Hepatocyte (in vitro differentiated cells): Measurements from ENCODE around the gene SEH1L.

Experiments
- EZH2 ChIP-seq: fragments of 200-600 bp; sonication (generic); IDR thresholded peaks from 2 replicates; pipeline ENCODE4 v1.6.1; 2016; ENCODE audit warnings: antibody characterized with exemption, mild to moderate bottlenecking, borderline replicate concordance
- TF ChIP-seq, protein P1 (sequence below): fragments of 200-600 bp; sonication (generic); IDR thresholded peaks from 2 replicates; pipeline ENCODE4 v1.5.1; 2016; ENCODE audit warnings: antibody characterized with exemption, mild to moderate bottlenecking; ENCODE audit not compliant: poor library complexity

DNA sequence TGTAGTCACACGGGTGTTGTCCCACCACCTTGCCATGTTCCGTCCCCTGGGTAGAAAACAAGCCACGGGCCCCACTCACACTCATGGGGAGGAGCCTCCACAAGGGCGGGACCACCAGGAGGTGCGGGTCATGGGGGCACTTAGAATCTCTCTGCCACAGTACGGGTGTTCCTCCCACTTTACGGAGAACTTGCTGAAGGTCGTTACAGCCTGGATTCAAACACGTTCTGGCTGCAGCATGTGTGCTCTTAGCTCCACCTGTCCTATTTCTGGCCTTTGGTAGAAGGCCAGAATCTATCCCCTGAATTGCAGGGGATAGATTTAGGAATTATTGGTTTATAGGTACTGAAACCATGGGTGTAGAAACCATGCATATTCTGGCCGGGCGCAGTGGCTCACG lies 28.5 kb downstream of the SEH1L start:
- TF ChIP-seq, protein P1, sequence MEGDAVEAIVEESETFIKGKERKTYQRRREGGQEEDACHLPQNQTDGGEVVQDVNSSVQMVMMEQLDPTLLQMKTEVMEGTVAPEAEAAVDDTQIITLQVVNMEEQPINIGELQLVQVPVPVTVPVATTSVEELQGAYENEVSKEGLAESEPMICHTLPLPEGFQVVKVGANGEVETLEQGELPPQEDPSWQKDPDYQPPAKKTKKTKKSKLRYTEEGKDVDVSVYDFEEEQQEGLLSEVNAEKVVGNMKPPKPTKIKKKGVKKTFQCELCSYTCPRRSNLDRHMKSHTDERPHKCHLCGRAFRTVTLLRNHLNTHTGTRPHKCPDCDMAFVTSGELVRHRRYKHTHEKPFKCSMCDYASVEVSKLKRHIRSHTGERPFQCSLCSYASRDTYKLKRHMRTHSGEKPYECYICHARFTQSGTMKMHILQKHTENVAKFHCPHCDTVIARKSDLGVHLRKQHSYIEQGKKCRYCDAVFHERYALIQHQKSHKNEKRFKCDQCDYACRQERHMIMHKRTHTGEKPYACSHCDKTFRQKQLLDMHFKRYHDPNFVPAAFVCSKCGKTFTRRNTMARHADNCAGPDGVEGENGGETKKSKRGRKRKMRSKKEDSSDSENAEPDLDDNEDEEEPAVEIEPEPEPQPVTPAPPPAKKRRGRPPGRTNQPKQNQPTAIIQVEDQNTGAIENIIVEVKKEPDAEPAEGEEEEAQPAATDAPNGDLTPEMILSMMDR = no peak
- no peak for TF ChIP-seq EZH2
